Neural progenitor cell (in vitro differentiated cells): ENCODE results near the gene S100A10.

Source experiments
- EZH2 ChIP-seq: fragments of 200-600 bp; sonication (generic); IDR thresholded peaks from 2 replicates; pipeline ENCODE4 v1.6.1; 2017; ENCODE audit warnings: antibody characterized with exemption, mild to moderate bottlenecking, moderate library complexity
- TF ChIP-seq, protein P1 (sequence below): fragments of 200-600 bp; sonication (generic); IDR thresholded peaks from 2 replicates; pipeline ENCODE4 v1.5.1; 2017; ENCODE audit warnings: antibody characterized with exemption, mild to moderate bottlenecking

DNA sequence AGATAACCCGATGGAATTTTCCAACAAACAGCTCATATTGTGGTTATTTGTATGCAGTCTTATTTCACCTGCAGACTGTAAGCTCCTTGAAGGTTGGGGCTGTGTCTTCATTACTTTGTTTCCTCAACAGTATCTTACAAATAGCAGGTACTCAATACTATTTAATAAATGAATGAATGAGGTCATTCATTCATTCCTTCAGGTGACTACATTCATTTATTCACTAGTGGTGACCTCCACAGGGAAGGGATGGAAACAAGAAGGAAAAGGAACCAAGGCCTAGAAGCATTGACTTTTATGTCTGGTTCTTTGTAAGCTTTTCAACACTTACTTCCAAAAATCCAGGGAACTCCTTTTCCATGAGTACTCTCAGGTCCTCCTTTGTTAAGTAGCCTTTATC is 7.9 kb downstream of the S100A10 start:
- TF ChIP-seq, protein P1, sequence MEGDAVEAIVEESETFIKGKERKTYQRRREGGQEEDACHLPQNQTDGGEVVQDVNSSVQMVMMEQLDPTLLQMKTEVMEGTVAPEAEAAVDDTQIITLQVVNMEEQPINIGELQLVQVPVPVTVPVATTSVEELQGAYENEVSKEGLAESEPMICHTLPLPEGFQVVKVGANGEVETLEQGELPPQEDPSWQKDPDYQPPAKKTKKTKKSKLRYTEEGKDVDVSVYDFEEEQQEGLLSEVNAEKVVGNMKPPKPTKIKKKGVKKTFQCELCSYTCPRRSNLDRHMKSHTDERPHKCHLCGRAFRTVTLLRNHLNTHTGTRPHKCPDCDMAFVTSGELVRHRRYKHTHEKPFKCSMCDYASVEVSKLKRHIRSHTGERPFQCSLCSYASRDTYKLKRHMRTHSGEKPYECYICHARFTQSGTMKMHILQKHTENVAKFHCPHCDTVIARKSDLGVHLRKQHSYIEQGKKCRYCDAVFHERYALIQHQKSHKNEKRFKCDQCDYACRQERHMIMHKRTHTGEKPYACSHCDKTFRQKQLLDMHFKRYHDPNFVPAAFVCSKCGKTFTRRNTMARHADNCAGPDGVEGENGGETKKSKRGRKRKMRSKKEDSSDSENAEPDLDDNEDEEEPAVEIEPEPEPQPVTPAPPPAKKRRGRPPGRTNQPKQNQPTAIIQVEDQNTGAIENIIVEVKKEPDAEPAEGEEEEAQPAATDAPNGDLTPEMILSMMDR, result no peak
- TF ChIP-seq EZH2, result no peak
